Muscle layer of duodenum (tissue), 2 donors: ENCODE data around the gene HPGDS.

Source experiments
- H3K27ac ChIP-seq: one replicate; pipeline ENCODE4 v1.7.0; 2013; ENCODE audit warnings: mild to moderate bottlenecking, low read length
- H3K27me3 ChIP-seq: one replicate; pipeline ENCODE4 v1.7.0; 2013; ENCODE audit warnings: low read depth, mild to moderate bottlenecking, control low read depth, low read length
- H3K36me3 ChIP-seq, 2 donors: one replicate each; pipeline ENCODE4 v1.7.0; 2013; ENCODE audit warnings: low read length in 2 of 2, control low read depth in 1 of 2, mild to moderate bottlenecking in 1 of 2; ENCODE audit not compliant: insufficient read depth in 2 of 2, control insufficient read depth in 1 of 2
- H3K4me1 ChIP-seq, 2 donors: one replicate each; pipeline ENCODE4 v1.7.0; 2013; ENCODE audit warnings: low read length in 2 of 2, mild to moderate bottlenecking in 2 of 2, control low read depth in 1 of 2, moderate library complexity in 1 of 2; ENCODE audit not compliant: insufficient read depth in 2 of 2, control insufficient read depth in 1 of 2
- H3K4me3 ChIP-seq, 2 donors: one replicate each; pipeline ENCODE4 v1.7.0; 2013; ENCODE audit warnings: low read length in 2 of 2, low read depth in 1 of 2, mild to moderate bottlenecking in 1 of 2
- H3K9me3 ChIP-seq, 2 donors: one replicate each; pipeline ENCODE4 v1.7.0; 2013; ENCODE audit warnings: low read length in 2 of 2, control low read depth in 1 of 2, mild to moderate bottlenecking in 1 of 2; ENCODE audit not compliant: control insufficient read depth in 1 of 2
- donor health status: healthy.

Gene HPGDS

DNA sequence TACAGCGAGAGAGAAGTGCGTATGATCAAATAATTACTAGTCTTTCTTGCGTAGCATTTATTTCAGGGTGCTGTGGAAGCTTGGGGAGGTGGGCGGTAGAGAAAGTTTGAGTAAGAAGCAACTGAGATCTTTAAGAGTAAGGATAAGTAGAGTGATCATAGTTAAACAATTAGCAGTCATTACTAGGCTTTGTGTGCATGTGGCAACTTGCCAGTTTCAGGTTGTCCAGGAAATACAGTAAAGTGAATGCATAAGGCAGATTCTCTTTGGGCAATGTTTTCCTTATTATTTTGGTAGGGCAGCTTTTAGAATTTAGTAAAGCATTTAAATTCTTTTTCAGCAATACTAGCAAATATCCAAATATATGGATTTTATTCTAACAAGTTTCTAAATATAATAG is 57.0 kb downstream of the HPGDS start:
- no peak overlapping the region for H3K27ac ChIP-seq
- H3K4me1 ChIP-seq: no peaks in the 10 kb centered on the region
- no peak overlapping the region for H3K4me3 ChIP-seq
- H3K36me3 ChIP-seq: peaks cover 38 to 57% of the 10 kb centered on the region in 2 donors
- no peaks in the 10 kb centered on the region for H3K9me3 ChIP-seq
- no peaks in the 10 kb centered on the region for H3K27me3 ChIP-seq

DNA sequence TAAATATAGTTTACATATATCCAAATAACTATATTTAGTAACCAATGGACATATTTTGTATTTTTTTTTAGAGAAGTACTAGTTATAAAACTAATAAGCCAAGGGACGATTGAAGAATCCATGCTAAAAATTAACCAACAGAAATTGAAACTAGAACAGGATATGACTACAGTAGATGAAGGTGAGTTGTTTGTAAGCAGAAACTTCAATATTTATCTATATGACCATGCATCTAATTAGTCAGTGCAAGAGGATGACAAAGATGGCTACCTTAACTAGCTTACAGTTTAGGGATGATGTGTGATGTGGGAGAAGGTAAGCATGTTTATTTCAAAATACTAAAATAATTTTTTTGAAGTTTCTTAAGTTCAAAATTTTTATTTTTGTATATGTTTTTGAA is 57.7 kb downstream of the HPGDS start:
- no peaks in the 10 kb centered on the region for H3K27me3 ChIP-seq
- no peaks in the 10 kb centered on the region for H3K4me1 ChIP-seq
- H3K4me3 ChIP-seq: no peak overlapping the region
- H3K27ac ChIP-seq: no peak overlapping the region
- H3K36me3 ChIP-seq: peaks cover 40 to 55% of the 10 kb centered on the region in 2 donors
- no peaks in the 10 kb centered on the region for H3K9me3 ChIP-seq

DNA sequence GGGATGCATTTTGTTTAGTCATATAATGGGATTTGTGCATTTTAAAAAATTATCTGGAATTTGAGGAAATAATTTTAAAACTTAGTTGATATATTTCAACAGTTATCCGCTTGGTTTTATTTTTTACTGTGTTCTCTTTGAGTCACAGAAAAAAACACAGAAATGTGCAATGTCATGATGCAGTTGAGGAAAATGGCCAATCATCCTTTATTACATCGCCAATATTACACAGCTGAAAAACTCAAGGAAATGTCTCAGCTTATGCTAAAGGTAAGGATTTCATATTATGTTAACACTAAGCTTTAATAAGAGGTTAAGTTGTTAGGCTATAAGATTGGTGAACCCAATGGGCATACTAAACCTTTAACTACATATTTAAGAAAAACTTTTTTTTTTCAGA is 63.9 kb downstream of the HPGDS start:
- Histone ChIP-seq H3K36me3 (peaks cover 57 to 69% of the 10 kb centered on the region in 2 donors), H3K27me3 (no peaks in the 10 kb centered on the region), H3K9me3 (no peaks in the 10 kb centered on the region), H3K4me1 (no peaks in the 10 kb centered on the region), H3K27ac (no peak overlapping the region), H3K4me3 (no peak overlapping the region)

DNA sequence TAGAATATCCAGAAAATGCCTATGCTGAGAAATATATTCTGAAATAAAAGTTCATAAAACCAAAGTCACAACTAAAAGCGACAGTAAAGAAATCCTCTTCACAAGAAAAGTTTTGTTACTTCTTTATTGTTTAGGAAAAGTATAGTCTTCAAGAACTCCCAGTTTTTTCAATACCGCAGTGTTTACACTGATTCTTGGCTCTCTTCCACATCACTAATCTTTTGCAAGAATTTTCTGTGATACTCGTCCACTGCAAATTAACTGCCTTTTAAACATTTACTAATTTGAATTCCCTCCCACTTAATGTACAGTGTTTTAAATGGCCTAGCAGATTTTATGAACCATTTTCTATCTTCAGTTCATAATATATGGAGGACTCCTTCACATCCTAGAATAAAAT is 65.1 kb downstream of the HPGDS start:
- Histone ChIP-seq H3K27me3 (no peaks in the 10 kb centered on the region), H3K9me3 (no peaks in the 10 kb centered on the region), H3K27ac (no peak overlapping the region), H3K36me3 (peaks cover 52 to 56% of the 10 kb centered on the region in 2 donors), H3K4me3 (no peak overlapping the region), H3K4me1 (no peaks in the 10 kb centered on the region)

DNA sequence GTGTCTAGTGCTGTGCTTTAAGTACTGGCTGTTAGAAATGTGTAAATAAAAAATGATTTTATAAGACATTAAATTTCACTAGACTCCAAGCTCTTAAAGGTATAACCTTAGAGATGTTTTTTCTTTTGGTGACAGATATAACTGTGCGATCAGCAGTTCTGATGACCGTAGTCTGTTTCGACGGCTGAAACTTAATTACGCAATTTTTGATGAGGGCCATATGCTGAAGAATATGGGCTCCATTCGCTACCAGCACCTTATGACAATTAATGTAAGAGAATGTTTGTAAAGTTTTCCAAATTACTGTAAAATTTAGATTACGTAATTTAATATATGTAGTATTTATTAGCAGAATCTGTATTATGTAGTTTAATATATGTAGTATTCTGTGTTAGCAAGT is 66.4 kb downstream of the HPGDS start:
- Histone ChIP-seq H3K36me3 (peaks cover 49 to 61% of the 10 kb centered on the region in 2 donors), H3K27me3 (no peaks in the 10 kb centered on the region), H3K27ac (no peak overlapping the region), H3K4me1 (no peaks in the 10 kb centered on the region), H3K9me3 (no peaks in the 10 kb centered on the region), H3K4me3 (no peak overlapping the region)

DNA sequence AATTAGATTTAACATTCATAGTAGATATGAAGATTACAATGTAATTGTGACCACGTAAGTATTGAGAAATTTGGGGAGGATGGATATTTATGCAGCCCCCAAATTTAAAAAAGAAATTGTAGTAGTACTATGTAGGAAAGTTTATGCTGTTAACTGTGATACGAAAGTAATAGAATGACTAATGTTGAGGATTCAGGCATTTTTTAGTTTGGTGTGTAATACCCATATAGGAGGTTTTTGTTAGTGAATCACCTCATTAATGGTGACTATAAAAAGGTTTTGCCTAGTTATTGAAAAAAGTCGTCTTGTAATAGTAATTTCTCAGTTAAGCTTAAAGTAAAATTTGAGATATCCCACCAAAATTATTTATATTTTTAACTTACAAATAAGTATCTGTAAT is 67.7 kb downstream of the HPGDS start:
- peaks cover 45 to 56% of the 10 kb centered on the region in 2 donors for H3K36me3 ChIP-seq
- H3K4me1 ChIP-seq: no peaks in the 10 kb centered on the region
- no peaks in the 10 kb centered on the region for H3K9me3 ChIP-seq
- H3K4me3 ChIP-seq: no peak overlapping the region
- H3K27ac ChIP-seq: no peak overlapping the region
- H3K27me3 ChIP-seq: no peaks in the 10 kb centered on the region

DNA sequence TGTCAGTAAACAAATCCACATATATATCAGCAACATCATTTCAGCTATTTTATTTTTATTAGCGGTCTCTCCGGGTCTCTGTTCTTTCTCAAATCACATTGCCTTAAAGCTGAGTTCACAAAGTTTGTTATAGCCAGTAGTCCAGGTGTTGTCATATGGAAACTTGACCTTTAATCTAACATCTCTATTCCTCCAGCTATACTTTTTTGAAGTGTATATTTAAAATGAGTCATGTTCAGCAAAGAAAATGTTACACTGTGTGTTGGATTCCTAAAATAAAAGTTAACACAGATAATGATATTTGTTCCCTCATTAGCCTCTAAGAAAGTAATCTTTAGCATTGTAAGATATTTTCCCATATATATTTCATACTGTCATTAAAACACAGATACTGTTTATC is 71.4 kb downstream of the HPGDS start:
- H3K36me3 ChIP-seq: peaks cover 23 to 26% of the 10 kb centered on the region in 2 donors
- no peaks in the 10 kb centered on the region for H3K9me3 ChIP-seq
- H3K4me1 ChIP-seq: no peaks in the 10 kb centered on the region
- no peak overlapping the region for H3K4me3 ChIP-seq
- no peak overlapping the region for H3K27ac ChIP-seq
- H3K27me3 ChIP-seq: no peaks in the 10 kb centered on the region

DNA sequence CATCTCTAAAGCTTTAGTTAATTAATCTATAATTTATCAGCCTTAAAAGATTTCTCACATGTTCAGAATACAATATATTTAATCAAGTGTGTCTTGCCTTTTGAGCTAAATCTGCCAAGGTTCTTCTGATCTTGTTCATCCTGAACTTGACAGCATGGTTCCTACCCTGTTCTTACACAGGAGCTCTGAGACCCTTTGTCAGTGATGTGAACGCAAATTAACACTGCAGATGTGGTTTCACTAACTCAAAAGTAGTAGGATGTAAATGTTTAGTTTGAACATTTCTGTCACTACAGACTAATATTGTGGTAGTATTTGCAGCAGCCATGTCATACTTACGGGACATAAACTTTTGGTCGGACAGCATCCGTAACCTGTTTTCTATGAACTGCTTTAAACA is 75.6 kb downstream of the HPGDS start:
- H3K27ac ChIP-seq: no peak overlapping the region
- H3K36me3 ChIP-seq: peaks cover 15 to 17% of the 10 kb centered on the region in 2 donors
- H3K4me1 ChIP-seq: no peaks in the 10 kb centered on the region
- no peaks in the 10 kb centered on the region for H3K27me3 ChIP-seq
- no peaks in the 10 kb centered on the region for H3K9me3 ChIP-seq
- H3K4me3 ChIP-seq: no peak overlapping the region

DNA sequence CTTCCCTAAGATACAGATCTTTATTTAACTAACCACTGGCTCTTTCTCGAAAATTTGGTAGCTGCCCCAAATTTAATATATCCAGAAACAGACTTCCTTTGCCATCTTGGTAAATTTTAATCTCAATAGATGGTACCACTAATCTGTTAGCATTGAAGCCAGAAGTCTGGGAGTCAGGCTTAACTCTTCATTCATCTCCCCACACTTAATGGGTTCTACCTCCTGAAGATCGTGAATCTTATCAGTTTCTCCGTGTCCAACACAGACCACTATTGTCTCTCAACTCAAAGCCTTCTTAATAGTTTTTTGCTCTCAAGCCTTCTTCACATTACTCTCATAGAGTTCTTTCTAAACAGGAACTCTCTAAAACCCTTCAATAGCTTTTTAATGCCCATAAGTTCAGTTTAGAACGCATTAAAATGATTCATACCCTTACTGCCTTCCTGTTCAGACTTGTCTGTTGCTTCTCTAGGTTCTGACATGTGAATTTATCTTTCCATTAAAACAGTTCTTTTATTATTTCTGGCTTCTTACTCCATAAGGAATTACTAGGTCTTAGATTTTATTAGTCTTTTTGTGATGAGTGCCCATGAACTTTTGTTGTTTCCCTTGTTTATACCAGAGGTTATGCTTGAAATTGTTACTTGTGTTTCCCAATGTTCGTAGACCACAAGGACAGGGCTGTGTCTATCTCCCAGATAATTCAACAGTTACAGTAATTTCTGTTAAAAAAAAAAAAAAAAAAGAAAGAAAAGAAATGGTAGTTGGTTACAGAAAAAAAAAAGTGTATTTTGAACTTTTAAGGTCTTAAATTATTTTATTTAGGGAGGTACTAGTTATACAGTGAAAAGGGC is 80.2 kb downstream of the HPGDS start:
- Histone ChIP-seq H3K4me3 (no peak overlapping the region), H3K27ac (no peak overlapping the region), H3K27me3 (no peaks in the 10 kb centered on the region), H3K9me3 (no peaks in the 10 kb centered on the region), H3K4me1 (no peaks in the 10 kb centered on the region), H3K36me3 (peaks cover 11 to 16% of the 10 kb centered on the region in 2 donors)

DNA sequence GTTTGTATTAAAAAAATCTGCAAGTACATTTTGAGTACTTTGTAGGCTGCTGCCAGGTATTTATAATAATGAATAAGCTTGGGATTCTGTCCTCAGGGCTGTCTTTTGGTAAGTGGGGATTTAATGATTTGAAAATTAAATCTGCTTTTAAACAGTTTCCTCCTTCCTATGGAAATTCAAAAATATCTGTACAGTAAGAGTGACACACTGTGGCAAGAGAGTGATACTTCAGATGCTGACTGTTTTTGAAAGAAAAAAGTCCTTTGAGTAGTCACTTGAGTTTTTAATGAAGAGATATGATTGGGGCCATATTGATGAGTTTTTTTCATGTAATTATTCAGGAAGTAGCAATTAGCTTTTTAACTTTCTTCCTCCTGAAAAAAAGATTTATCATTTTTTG is 85.8 kb downstream of the HPGDS start:
- H3K36me3 ChIP-seq: peaks cover 17 to 24% of the 10 kb centered on the region in 2 donors
- H3K27ac ChIP-seq: no peak overlapping the region
- H3K4me3 ChIP-seq: no peak overlapping the region

DNA sequence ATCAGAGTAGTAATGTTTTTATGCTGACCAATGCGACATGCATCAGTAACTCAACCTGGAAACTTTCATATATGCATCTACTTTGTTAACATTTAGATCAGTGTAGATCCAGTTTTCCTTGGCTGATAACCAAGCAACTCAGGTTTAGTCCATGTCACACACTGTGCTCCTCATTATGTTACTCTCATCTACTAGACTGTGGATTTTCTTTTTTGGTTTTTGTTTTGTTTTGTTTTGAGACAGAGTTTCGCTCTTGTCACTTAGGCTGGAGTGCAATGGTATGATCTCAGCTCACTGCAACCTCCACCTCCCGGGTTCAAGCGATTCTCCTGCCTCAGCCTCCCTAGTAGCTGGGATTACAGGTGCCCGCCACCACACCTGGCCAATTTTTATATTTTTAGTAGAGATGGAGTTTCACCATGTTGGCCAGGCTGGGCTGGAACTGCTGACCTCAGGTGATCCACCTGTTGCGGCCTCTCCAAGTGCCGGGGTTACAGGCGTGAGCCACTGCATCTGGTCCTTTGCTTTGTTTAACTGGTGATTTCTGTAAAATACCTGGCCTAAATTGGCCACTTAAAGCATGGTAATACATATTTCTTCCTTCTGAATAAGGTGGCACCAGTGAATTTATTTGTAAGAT is 86.4 kb downstream of the HPGDS start:
- no peak overlapping the region for H3K27ac ChIP-seq
- H3K4me1 ChIP-seq: no peaks in the 10 kb centered on the region
- H3K9me3 ChIP-seq: no peaks in the 10 kb centered on the region
- H3K4me3 ChIP-seq: no peak overlapping the region
- peaks cover 17 to 21% of the 10 kb centered on the region in 2 donors for H3K36me3 ChIP-seq
- H3K27me3 ChIP-seq: no peaks in the 10 kb centered on the region

More for the DNA sequence above, 85.8 kb downstream of the HPGDS start:
- H3K9me3 ChIP-seq: no peaks in the 10 kb centered on the region
- no peaks in the 10 kb centered on the region for H3K4me1 ChIP-seq
- H3K27me3 ChIP-seq: no peaks in the 10 kb centered on the region
